ENCODE measurements around the gene ARFGAP2.

ARFGAP2 gene

DNA sequence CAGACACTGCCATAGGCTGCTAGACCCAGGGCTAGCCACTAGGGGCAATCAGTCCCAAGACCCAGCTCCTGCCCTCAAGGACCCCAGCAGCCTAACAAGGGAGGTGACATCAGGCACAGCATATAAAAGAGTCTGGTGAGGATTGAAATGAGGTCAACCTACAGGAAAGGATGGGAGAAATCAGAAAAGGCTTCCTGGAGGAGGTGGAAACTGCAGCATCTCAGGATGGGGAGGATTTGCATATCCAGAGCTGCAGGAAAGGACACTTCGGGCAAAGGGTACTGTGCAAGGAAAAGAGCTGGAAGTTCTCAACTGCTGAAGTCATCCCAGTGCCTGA is 2.9 kb upstream of the ARFGAP2 start:
- peak; percentile 74 for DNase-seq (ENCODE audit: extremely low spot score)
- POLR2A ChIA-PET: no interaction called here
- CTCF ChIA-PET: interaction anchor here (0.7 to 6.7 kb wide), 13 partner anchors 8 to 275 kb away, joined by 3 to 66 read pairs (median 5); partner anchors contain the start of genes DDB2 and NR1H3
- TF ChIP-seq, protein P1, sequence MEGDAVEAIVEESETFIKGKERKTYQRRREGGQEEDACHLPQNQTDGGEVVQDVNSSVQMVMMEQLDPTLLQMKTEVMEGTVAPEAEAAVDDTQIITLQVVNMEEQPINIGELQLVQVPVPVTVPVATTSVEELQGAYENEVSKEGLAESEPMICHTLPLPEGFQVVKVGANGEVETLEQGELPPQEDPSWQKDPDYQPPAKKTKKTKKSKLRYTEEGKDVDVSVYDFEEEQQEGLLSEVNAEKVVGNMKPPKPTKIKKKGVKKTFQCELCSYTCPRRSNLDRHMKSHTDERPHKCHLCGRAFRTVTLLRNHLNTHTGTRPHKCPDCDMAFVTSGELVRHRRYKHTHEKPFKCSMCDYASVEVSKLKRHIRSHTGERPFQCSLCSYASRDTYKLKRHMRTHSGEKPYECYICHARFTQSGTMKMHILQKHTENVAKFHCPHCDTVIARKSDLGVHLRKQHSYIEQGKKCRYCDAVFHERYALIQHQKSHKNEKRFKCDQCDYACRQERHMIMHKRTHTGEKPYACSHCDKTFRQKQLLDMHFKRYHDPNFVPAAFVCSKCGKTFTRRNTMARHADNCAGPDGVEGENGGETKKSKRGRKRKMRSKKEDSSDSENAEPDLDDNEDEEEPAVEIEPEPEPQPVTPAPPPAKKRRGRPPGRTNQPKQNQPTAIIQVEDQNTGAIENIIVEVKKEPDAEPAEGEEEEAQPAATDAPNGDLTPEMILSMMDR (IDR thresholded peaks at IDR 0.05; ENCODE audit: control extremely low read depth, extremely low read depth, low read depth, missing control alignments): peak; percentile 39

GRCh38 chr11:47178737-47179654 is 2.3 kb upstream of the ARFGAP2 start:
- CTCF ChIA-PET: interaction anchor here (1.0 to 6.7 kb wide), 28 partner anchors 9 to 675 kb away, joined by 3 to 66 read pairs (median 6); partner anchors contain the start of genes ACP2, DDB2, NR1H3 and PACSIN3

GRCh38 chr11:47178316-47178715 is 1.6 kb upstream of the ARFGAP2 start:
- DNase-seq (ENCODE audit: extremely low spot score): no peak
- ChIA-PET POLR2A (interaction anchor here (0.5 kb wide), 1 partner anchor 184 kb away, joined by 4 read pairs; no protein-coding TSS in a partner anchor), CTCF (interaction anchor here (0.7 to 6.7 kb wide), 30 partner anchors 8 to 675 kb away, joined by 3 to 66 read pairs (median 5); partner anchors contain the start of genes ACP2, DDB2, NR1H3 and PACSIN3)
- TF ChIP-seq, protein P1 (IDR thresholded peaks at IDR 0.05; ENCODE audit: control extremely low read depth, extremely low read depth, low read depth, missing control alignments): no peak

More at GRCh38 chr11:47178737-47179654, 2.3 kb upstream of the ARFGAP2 start:
- TF ChIP-seq, protein P1 (IDR thresholded peaks at IDR 0.05; ENCODE audit: control extremely low read depth, extremely low read depth, low read depth, missing control alignments): no peak
- DNase-seq (ENCODE audit: extremely low spot score): no peak
- POLR2A ChIA-PET: interaction anchor here (0.5 kb wide), 1 partner anchor 183 kb away, joined by 4 read pairs; no protein-coding TSS in a partner anchor

DNA sequence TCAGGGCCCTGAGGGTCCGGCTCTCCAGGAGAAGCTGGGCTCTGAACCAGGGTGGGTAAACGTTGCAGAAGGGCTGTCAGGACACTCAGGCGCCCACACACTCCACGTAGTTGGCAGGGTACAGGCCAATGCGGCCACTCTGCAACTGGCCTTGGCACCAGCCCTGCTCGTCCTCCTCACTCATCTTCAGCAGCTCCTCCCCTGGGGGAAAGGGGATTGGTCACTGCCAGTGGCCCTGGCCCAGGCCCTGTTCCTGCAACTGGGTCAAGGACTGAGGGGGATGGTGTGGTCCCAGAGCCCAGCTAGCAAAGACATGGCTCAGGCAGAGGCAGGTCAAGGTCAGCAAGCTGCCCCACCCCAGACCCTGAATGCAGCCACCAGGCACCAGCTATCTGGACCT is 1.2 kb upstream of the ARFGAP2 start:
- POLR2A ChIA-PET: no interaction called here

GRCh38 chr11:47177229-47177845 is 658 bp upstream of the ARFGAP2 start:
- TF ChIP-seq, protein P1 (IDR thresholded peaks at IDR 0.05; ENCODE audit: control extremely low read depth, extremely low read depth, low read depth, missing control alignments): peak; percentile 64
- ChIA-PET CTCF (interaction anchor here (0.6 to 6.7 kb wide), 29 partner anchors 10 to 676 kb away, joined by 3 to 66 read pairs (median 5); partner anchors contain the start of genes ACP2, NR1H3, PACSIN3 and SPI1), POLR2A (no interaction called here)
- DNase-seq (ENCODE audit: extremely low spot score): peak; percentile 84

More for the DNA sequence above, 1.2 kb upstream of the ARFGAP2 start:
- DNase-seq (ENCODE audit: extremely low spot score): no peak
- CTCF ChIA-PET: interaction anchor here (0.6 to 6.7 kb wide), 29 partner anchors 9 to 676 kb away, joined by 3 to 66 read pairs (median 5); partner anchors contain the start of genes ACP2, NR1H3, PACSIN3 and SPI1
- TF ChIP-seq, protein P1 (IDR thresholded peaks at IDR 0.05; ENCODE audit: control extremely low read depth, extremely low read depth, low read depth, missing control alignments): no peak

DNA sequence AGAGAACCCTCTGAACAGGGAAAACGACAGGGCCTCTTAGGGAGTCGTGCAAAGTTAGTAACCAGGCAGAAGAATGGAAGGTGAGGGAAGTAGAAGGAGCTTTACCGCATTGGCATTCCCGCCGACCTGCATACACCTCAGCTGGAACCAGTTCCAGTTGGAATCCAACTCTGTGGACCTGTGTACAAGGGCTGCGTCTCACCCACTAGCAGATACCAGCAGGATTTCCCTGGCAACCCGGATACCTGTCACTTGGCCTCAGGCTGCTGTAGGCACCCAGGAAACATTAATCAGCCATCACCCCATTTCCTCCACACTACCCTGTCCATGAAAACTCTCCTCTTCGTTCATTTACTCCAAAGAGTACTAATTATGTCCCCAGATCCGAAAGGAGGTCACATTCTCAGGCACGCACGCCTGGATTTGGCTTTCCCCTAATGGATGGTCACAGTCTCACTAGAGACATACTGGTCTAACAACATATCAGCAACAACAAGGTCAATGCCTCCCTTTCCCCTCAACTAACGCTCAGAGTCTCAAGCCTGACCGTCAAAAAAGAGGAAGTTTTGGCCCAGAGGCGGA is 842 bp downstream of the ARFGAP2 start:
- DNase-seq (ENCODE audit: extremely low spot score): no peak
- CTCF ChIA-PET: interaction anchor here (0.7 to 2.3 kb wide), 6 partner anchors 14 to 278 kb away, joined by 3 to 6 read pairs (median 4); no protein-coding TSS in a partner anchor
- POLR2A ChIA-PET: no interaction called here
- TF ChIP-seq, protein P1 (IDR thresholded peaks at IDR 0.05; ENCODE audit: control extremely low read depth, extremely low read depth, low read depth, missing control alignments): no peak
